Endothelial cell of umbilical vein (primary cell): ENCODE measurements around the gene DGCR2. TPM values are rescaled to one million over a fixed set of nuclear protein-coding genes. Genes with fewer than 3 reads are reported as not detected.

Source experiments
- BruUV-seq: library from RNA; stranded (reverse); fragments of 400-500 nt; replicated peaks from 2 replicates; lab custom pipeline; 2021; lab: Mats Ljungman, UMichigan
- CTCF ChIA-PET: fragments of 300-600, 350-600 bp; sonication (Branson Sonifier 250); formaldehyde crosslinking; loops from one replicate; lab custom pipeline; 2021; ENCODE audit warnings: antibody characterized with exemption, inconsistent platforms; lab: Charles Lee
- POLR2A ChIA-PET: fragments of 300-600, 350-600 bp; sonication (Branson Sonifier 250); formaldehyde crosslinking; loops from one replicate; lab custom pipeline; 2021; ENCODE audit warnings: antibody characterized with exemption, inconsistent platforms; lab: Charles Lee
- DNase-seq: peaks from one replicate; pipeline ENCODE4 v3.0.0-alpha.2; 2011; ENCODE audit warnings: low read depth, low spot score
- FAIRE-seq: peaks from 2 replicates; lab custom pipeline; 2011; peaks lifted over from hg19 to GRCh38; lab: Jason Lieb, UNC
- H2AFZ ChIP-seq: 2 replicates; pipeline ENCODE4 v1.6.0; 2012; ENCODE audit warnings: low read depth, low read length, control low read depth, inconsistent platforms
- H3K27ac ChIP-seq: 2 replicates; pipeline ENCODE4 v1.5.1; 2011; ENCODE audit warnings: low read depth, mild to moderate bottlenecking, control low read depth, low read length, moderate library complexity; ENCODE audit not compliant: insufficient read depth
- H3K27me3 ChIP-seq, 2 experiments: 2 replicates each; pipeline versions ENCODE4 v1.6.0 to v1.6.1; 2011; ENCODE audit warnings: low read length in 2 of 2, mixed read lengths in 1 of 2; ENCODE audit not compliant: control insufficient read depth in 2 of 2, insufficient read depth in 2 of 2
- H3K36me3 ChIP-seq, 2 experiments: 2 replicates in 1 of 2; 3 replicates in 1 of 2; pipeline ENCODE4 v1.5.1; 2011; ENCODE audit warnings: low read length in 2 of 2, mild to moderate bottlenecking in 1 of 2, moderate library complexity in 1 of 2; ENCODE audit not compliant: control insufficient read depth in 2 of 2, insufficient read depth in 2 of 2; ENCODE audit errors: extremely low read depth in 1 of 2
- H3K4me1 ChIP-seq: 3 replicates; pipeline ENCODE4 v1.5.1; 2011; ENCODE audit warnings: mild to moderate bottlenecking, low read length; ENCODE audit not compliant: control insufficient read depth, insufficient read depth; ENCODE audit errors: extremely low read depth
- H3K4me2 ChIP-seq: 2 replicates; pipeline ENCODE4 v1.6.1; 2011; ENCODE audit warnings: low read length, control low read depth, mixed read lengths; ENCODE audit not compliant: insufficient read depth
- H3K4me3 ChIP-seq, 3 experiments: fragments of 200-600 bp in 1 of 3; sonication (generic), shearing (Covaris generic) in 1 of 3; replicated peaks in 1 of 3; 2 replicates each; pipeline ENCODE4 v1.5.1; 2011 to 2016; ENCODE audit warnings: control low read depth in 3 of 3, low read length in 3 of 3, mild to moderate bottlenecking in 2 of 3, inconsistent platforms in 1 of 3, low read depth in 1 of 3, moderate library complexity in 1 of 3; ENCODE audit not compliant: insufficient read depth in 1 of 3
- H3K79me2 ChIP-seq: 2 replicates; pipeline ENCODE4 v1.6.0; 2012; ENCODE audit warnings: low read length, inconsistent platforms; ENCODE audit not compliant: control insufficient read depth, insufficient read depth
- H3K9ac ChIP-seq: replicated peaks from 2 replicates; pipeline ENCODE3; 2011; ENCODE audit warnings: low read length, control low read depth; ENCODE audit not compliant: insufficient read depth; ENCODE audit errors: extremely low read depth
- H3K9me1 ChIP-seq: replicated peaks from 3 replicates; pipeline ENCODE4 v1.6.0; 2011; ENCODE audit warnings: mild to moderate bottlenecking, low read length; ENCODE audit not compliant: control insufficient read depth, insufficient read depth; ENCODE audit errors: extremely low read depth
- H3K9me3 ChIP-seq: replicated peaks from 2 replicates; pipeline ENCODE4 v1.5.1; 2012; ENCODE audit warnings: low read length, inconsistent platforms; ENCODE audit not compliant: control insufficient read depth, insufficient read depth
- H4K20me1 ChIP-seq: replicated peaks from 2 replicates; pipeline ENCODE3; 2011; ENCODE audit warnings: mild to moderate bottlenecking, low read length; ENCODE audit not compliant: control insufficient read depth, insufficient read depth; ENCODE audit errors: extremely low read depth
- CTCF ChIP-seq, 2 donors: IDR thresholded peaks; 1 replicate in 1 of 2; 2 replicates in 1 of 2; pipeline ENCODE4 v1.5.1; 2011; ENCODE audit warnings: low read length in 2 of 2, mild to moderate bottlenecking in 2 of 2, moderate library complexity in 2 of 2, control low read depth in 1 of 2, inconsistent platforms in 1 of 2, low read depth in 1 of 2; ENCODE audit not compliant: insufficient read depth in 1 of 2; ENCODE audit errors: extremely low read depth in 1 of 2
- EZH2 ChIP-seq: IDR thresholded peaks from 2 replicates; pipeline ENCODE4 v1.6.1; 2012; ENCODE audit warnings: borderline replicate concordance, low read depth, mild to moderate bottlenecking, moderate library complexity, low read length, inconsistent platforms; ENCODE audit not compliant: severe bottlenecking
- FOS ChIP-seq: IDR thresholded peaks from 2 replicates; pipeline ENCODE4 v1.6.1; 2011; ENCODE audit warnings: mild to moderate bottlenecking, low read length, moderate library complexity, borderline replicate concordance; ENCODE audit not compliant: insufficient read depth
- GATA2 ChIP-seq: IDR thresholded peaks from 2 replicates; pipeline ENCODE4 v1.7.0; 2011; ENCODE audit warnings: low read depth, mild to moderate bottlenecking, moderate library complexity, mixed read lengths, low read length; ENCODE audit not compliant: insufficient read length, insufficient read depth
- JUN ChIP-seq: IDR thresholded peaks from 2 replicates; pipeline ENCODE4 v1.6.1; 2011; ENCODE audit warnings: borderline replicate concordance, low read depth; ENCODE audit not compliant: insufficient read length, insufficient read depth
- MYC ChIP-seq: IDR thresholded peaks from one replicate; pipeline ENCODE4 v1.6.1; 2011; ENCODE audit warnings: mild to moderate bottlenecking, low read depth, low read length
- POLR2A ChIP-seq: IDR thresholded peaks from 2 replicates; pipeline ENCODE4 v1.6.1; 2012; ENCODE audit warnings: low read depth, mild to moderate bottlenecking, control low read depth, low read length
- POLR2AphosphoS5 ChIP-seq: IDR thresholded peaks from 2 replicates; pipeline ENCODE4 v1.6.1; 2012; ENCODE audit warnings: low read depth, mild to moderate bottlenecking, control low read depth, low read length, moderate library complexity; ENCODE audit not compliant: insufficient read depth
- dilution Hi-C: fragments of 300-500 bp; cut with MboI; formaldehyde crosslinking; loops from one replicate; pipeline ENCODE4 v1.15.0; 2019; ENCODE audit warnings: low sequenced_read_pairs; ENCODE audit not compliant: extremely low pct_ligation_motif_present
- intact Hi-C: fragments of 100-400 bp; cut with micrococcal nuclease; formaldehyde crosslinking; loops from one replicate; pipeline ENCODE4 v1.10.0; 2022
- polyA plus RNA-seq, 4 experiments: library from polyadenylated mRNA; depleted of rRNA in 3 of 4; stranded (reverse) in 3 of 4; unstranded in 1 of 4; fragments of >200 nt; gene quantifications; 2 replicates each; pipeline versions ENCODE4 v1.2.1 to v1.2.3, GENCODE V29; 2011 to 2012; ENCODE audit warnings: missing spikeins in 1 of 4
- total RNA-seq: library from RNA; stranded (reverse); gene quantifications from 2 replicates; pipeline ENCODE4 v1.2.3, GENCODE V29; 2021
- TF ChIP-seq, protein P1 (sequence below): IDR thresholded peaks from 2 replicates; pipeline ENCODE4 v1.6.1; 2011; ENCODE audit not compliant: insufficient read depth, insufficient read length

Gene DGCR2
- total and polyA plus RNA-seq, 2 donors (not counting 3 experiments of a cell fraction or from before 2014, with no cell fraction given), result 44.8 to 51.2 TPM

DNA sequence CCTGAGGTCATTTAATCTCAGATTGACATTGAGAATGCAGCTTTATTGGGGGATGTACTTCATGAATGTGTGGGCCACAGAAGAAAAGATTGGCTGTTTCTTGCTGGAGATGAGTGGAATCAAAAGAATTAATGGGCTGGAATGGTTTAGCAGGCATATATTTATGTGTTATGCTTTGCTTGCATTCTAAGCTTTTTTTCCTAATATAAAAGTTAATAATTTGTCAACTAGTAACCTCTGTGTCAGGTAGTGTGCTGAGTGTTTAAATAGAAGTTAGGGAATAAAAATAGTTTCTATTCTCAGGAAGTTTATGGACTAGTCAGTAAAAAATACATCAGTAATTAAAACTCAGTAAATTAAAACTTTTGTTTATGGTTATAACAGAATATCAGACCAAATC lies 118.7 kb downstream of the DGCR2 start:
- Histone ChIP-seq H3K4me2 (no peak overlapping the region), H3K79me2 (no peaks in the 10 kb centered on the region), H3K36me3 (no peaks in the 10 kb centered on the region), H4K20me1 (no peaks in the 10 kb centered on the region), H3K27ac (no peak overlapping the region), H3K4me1 (no peaks in the 10 kb centered on the region), H3K9ac (no peak overlapping the region), H3K9me3 (no peaks in the 10 kb centered on the region), H3K4me3 (no peak overlapping the region), H3K9me1 (no peaks in the 10 kb centered on the region), H3K27me3 (peaks cover 7 to 14% of the 10 kb centered on the region in 2 experiments), H2AFZ (no peak overlapping the region)
- ChIA-PET POLR2A (no interaction called here), CTCF (no interaction called here)
- dilution Hi-C loops, result no loop called here
- FAIRE-seq, result no peak
- intact Hi-C loops, result no loop called here
- TF ChIP-seq, protein P1, sequence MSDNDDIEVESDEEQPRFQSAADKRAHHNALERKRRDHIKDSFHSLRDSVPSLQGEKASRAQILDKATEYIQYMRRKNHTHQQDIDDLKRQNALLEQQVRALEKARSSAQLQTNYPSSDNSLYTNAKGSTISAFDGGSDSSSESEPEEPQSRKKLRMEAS, result no peak
- TF ChIP-seq MYC (no peak), POLR2A (no peak), EZH2 (no peak), FOS (no peak), GATA2 (no peak), POLR2AphosphoS5 (no peak)
- no TSS peak for BruUV-seq
- no peak for DNase-seq

- Histone ChIP-seq H3K9me1 (no peaks in the 10 kb centered on the region), H3K4me1 (no peaks in the 10 kb centered on the region), H3K4me3 (no peak overlapping the region), H3K27ac (no peak overlapping the region), H3K79me2 (no peaks in the 10 kb centered on the region), H3K4me2 (no peak overlapping the region), H3K9me3 (no peaks in the 10 kb centered on the region), H3K27me3 (peaks cover 7 to 14% of the 10 kb centered on the region in 2 experiments), H3K36me3 (no peaks in the 10 kb centered on the region), H4K20me1 (no peaks in the 10 kb centered on the region), H3K9ac (no peak overlapping the region), H2AFZ (no peak overlapping the region)
- FAIRE-seq (no peak), DNase-seq (no peak)
- no TSS peak for BruUV-seq
- no peak for TF ChIP-seq EZH2
- TF ChIP-seq CTCF (IDR thresholded peaks at IDR 0.05; ENCODE audit: extremely low read depth in 1 of 2, insufficient read depth in 1 of 2, low read depth in 1 of 2, low read length in 2 of 2), result no peak
- TF ChIP-seq POLR2AphosphoS5, result no peak
- no peak for TF ChIP-seq FOS
- TF ChIP-seq MYC, result no peak
- TF ChIP-seq GATA2, result no peak
- TF ChIP-seq, protein P1, result no peak
- TF ChIP-seq JUN, result no peak
- TF ChIP-seq POLR2A, result no peak
- CTCF ChIA-PET, result no interaction called here
- POLR2A ChIA-PET, result no interaction called here
- dilution Hi-C loops, result no loop called here
- intact Hi-C loops, result no loop called here
Observed at GRCh38 chr22:19002684-19003038, 119.6 kb downstream of the DGCR2 start.
